Esophagus muscularis mucosa (tissue), 4 donors: ENCODE measurements around the gene TSPOAP1. TPM values are rescaled to one million over a fixed set of nuclear protein-coding genes. Genes with fewer than 3 reads are reported as not detected.

Experiments
- DNase-seq: peaks from one replicate; pipeline ENCODE4 v3.0.0-alpha.2; 2017; ENCODE audit errors: extremely low spot score
- H3K27ac ChIP-seq, 4 donors: fragments of 200-600 bp; sonication (generic); replicated peaks in 1 of 4; 1 replicate in 3 of 4; 2 replicates in 1 of 4; pipeline ENCODE4 v1.5.1; 2016 to 2019; ENCODE audit warnings: mild to moderate bottlenecking in 1 of 4
- H3K27me3 ChIP-seq, 4 donors: fragments of 200-600 bp; sonication (generic); one replicate each; pipeline versions ENCODE4 v1.5.1 to v1.6.0; 2016 to 2019
- H3K36me3 ChIP-seq, 4 donors: fragments of 200-600 bp; sonication (generic); one replicate each; pipeline ENCODE4 v1.5.1; 2016 to 2019
- H3K4me1 ChIP-seq, 4 donors: fragments of 200-600 bp; sonication (generic); one replicate each; pipeline ENCODE4 v1.5.1; 2016 to 2019
- H3K4me3 ChIP-seq, 4 donors: fragments of 200-600 bp; sonication (generic); 1 replicate in 2 of 4; 2 replicates in 2 of 4; pipeline ENCODE4 v1.5.1; 2016 to 2019; ENCODE audit warnings: mild to moderate bottlenecking in 4 of 4, moderate library complexity in 1 of 4
- H3K9me3 ChIP-seq, 4 donors: fragments of 200-600 bp; sonication (generic); 1 replicate in 3 of 4; 2 replicates in 1 of 4; pipeline ENCODE4 v1.5.1; 2016 to 2019
- CTCF ChIP-seq, 3 experiments: fragments of 200-600 bp in 2 of 3; fragments of 450-650 bp in 1 of 3; sonication (generic) in 2 of 3; IDR thresholded peaks; one replicate each; pipeline ENCODE4 v1.5.1; 2017 to 2019; ENCODE audit warnings: antibody characterized with exemption in 3 of 3, mild to moderate bottlenecking in 2 of 3, moderate library complexity in 1 of 3
- EP300 ChIP-seq: sonication (generic); formaldehyde crosslinking; IDR thresholded peaks from one replicate; pipeline ENCODE4 v1.6.1; 2017; ENCODE audit warnings: antibody characterized with exemption
- POLR2A ChIP-seq: fragments of 450-650 bp; IDR thresholded peaks from one replicate; pipeline ENCODE4 v1.6.1; 2017; ENCODE audit warnings: antibody characterized with exemption, moderate library complexity, mild to moderate bottlenecking, low read depth
- POLR2AphosphoS5 ChIP-seq, 2 donors: sonication (generic); formaldehyde crosslinking; IDR thresholded peaks; one replicate each; pipeline ENCODE4 v1.6.1; 2017; ENCODE audit warnings: antibody characterized with exemption in 2 of 2
- WGBS: methylation state at CpG from one replicate; pipeline ENCODE4 v1.1.5; 2018; 5-methylcytosine and 5-hydroxymethylcytosine counted together
- intact Hi-C: fragments of 100-400 bp; cut with DNase I; formaldehyde crosslinking; loops from one replicate; pipeline ENCODE4 v1.15.1; 2023
- total RNA-seq, 4 donors: library from RNA; depleted of rRNA; stranded (reverse); fragments of >200 nt; gene quantifications; one replicate each; pipeline versions ENCODE4 v1.1.0 to v1.2.1, GENCODE V29; 2016

The TSPOAP1 gene
- total RNA-seq, 4 donors from 2014 or later, result 10.0 to 19.0 (median 16.0) TPM

GRCh38 chr17:58275417-58275816 lies 53.2 kb downstream of the TSPOAP1 start:
- Histone ChIP-seq H3K9me3 (no peaks in the 10 kb centered on the region), H3K27me3 (peaks cover 0 to 34% (median 1%) of the 10 kb centered on the region in 4 donors), H3K36me3 (no peaks in the 10 kb centered on the region), H3K4me3 (no peak overlapping the region), H3K4me1 (peaks cover 0 to 17% (median 13%) of the 10 kb centered on the region in 4 donors), H3K27ac (no peak overlapping the region)
- no peak for TF ChIP-seq POLR2A
- TF ChIP-seq EP300, result no peak
- no peak for TF ChIP-seq CTCF (IDR thresholded peaks at IDR 0.05)
- no peak for TF ChIP-seq POLR2AphosphoS5 (IDR thresholded peaks at IDR 0.05)
- intact Hi-C loops, result no loop called here
- WGBS, result 74% methylated on average over 8 of the region's 10 CpGs
- no peak for DNase-seq

- no peaks in the 10 kb centered on the region for H3K9me3 ChIP-seq
- WGBS, result 66% methylated on average over 14 of the region's 15 CpGs
- H3K27ac ChIP-seq, result no peak overlapping the region
- H3K4me1 ChIP-seq, result peaks cover 0 to 6% (median 3%) of the 10 kb centered on the region in 4 donors
- no peak for DNase-seq
- no peak overlapping the region for H3K4me3 ChIP-seq
- H3K27me3 ChIP-seq, result peaks cover 0 to 16% (median 0%) of the 10 kb centered on the region in 4 donors
- H3K36me3 ChIP-seq, result no peaks in the 10 kb centered on the region
- intact Hi-C loops, result no loop called here
- no peak for TF ChIP-seq EP300
- TF ChIP-seq POLR2AphosphoS5 (IDR thresholded peaks at IDR 0.05), result no peak
- TF ChIP-seq CTCF (IDR thresholded peaks at IDR 0.05), result no peak
- TF ChIP-seq POLR2A, result no peak
Measured at GRCh38 chr17:58273453-58274104, 55.0 kb downstream of the TSPOAP1 start.

GRCh38 chr17:58272367-58273280 lies 56.0 kb downstream of the TSPOAP1 start:
- no peak overlapping the region for H3K27ac ChIP-seq
- TF ChIP-seq POLR2A (no peak), CTCF (IDR thresholded peaks at IDR 0.05) (no peak), EP300 (no peak), POLR2AphosphoS5 (IDR thresholded peaks at IDR 0.05) (no peak)
- H3K4me3 ChIP-seq, result no peak overlapping the region
- no peaks in the 10 kb centered on the region for H3K4me1 ChIP-seq
- 81% methylated on average over 11 of the region's 12 CpGs for WGBS
- intact Hi-C loops, result no loop called here
- DNase-seq, result no peak
- no peaks in the 10 kb centered on the region for H3K36me3 ChIP-seq
- H3K9me3 ChIP-seq, result no peaks in the 10 kb centered on the region
- peaks cover 0 to 19% (median 0%) of the 10 kb centered on the region in 4 donors for H3K27me3 ChIP-seq

GRCh38 chr17:58271216-58271931 lies 57.2 kb downstream of the TSPOAP1 start:
- DNase-seq, result no peak
- no peak overlapping the region for H3K4me3 ChIP-seq
- no peaks in the 10 kb centered on the region for H3K9me3 ChIP-seq
- no peaks in the 10 kb centered on the region for H3K36me3 ChIP-seq
- WGBS, result 93% methylated on average over 7 of the region's 21 CpGs
- H3K27me3 ChIP-seq, result peaks cover 0 to 25% (median 0%) of the 10 kb centered on the region in 4 donors
- H3K4me1 ChIP-seq, result no peaks in the 10 kb centered on the region
- TF ChIP-seq POLR2AphosphoS5 (IDR thresholded peaks at IDR 0.05) (no peak), EP300 (no peak), CTCF (IDR thresholded peaks at IDR 0.05) (no peak), POLR2A (no peak)
- intact Hi-C loops, result no loop called here
- no peak overlapping the region for H3K27ac ChIP-seq
